Stimulated activated CD8-positive, alpha-beta memory T cell treated with anti-CD3 and anti-CD28 coated beads, Interleukin-7, amount 100 ng/mL, for 1 hour (primary cell): ENCODE results near the gene CYP4F8.
"Not testable (repeated sequence)": the region's sequence is repeated elsewhere in the genome, so short reads cannot be mapped to it uniquely, and the experiment has no call there.

Experiments
- DNase-seq, 2 donors: peaks; one replicate each; pipeline ENCODE4 v3.0.0-alpha.2; 2020; ENCODE audit warnings: low read depth in 2 of 2

The CYP4F8 gene

DNA sequence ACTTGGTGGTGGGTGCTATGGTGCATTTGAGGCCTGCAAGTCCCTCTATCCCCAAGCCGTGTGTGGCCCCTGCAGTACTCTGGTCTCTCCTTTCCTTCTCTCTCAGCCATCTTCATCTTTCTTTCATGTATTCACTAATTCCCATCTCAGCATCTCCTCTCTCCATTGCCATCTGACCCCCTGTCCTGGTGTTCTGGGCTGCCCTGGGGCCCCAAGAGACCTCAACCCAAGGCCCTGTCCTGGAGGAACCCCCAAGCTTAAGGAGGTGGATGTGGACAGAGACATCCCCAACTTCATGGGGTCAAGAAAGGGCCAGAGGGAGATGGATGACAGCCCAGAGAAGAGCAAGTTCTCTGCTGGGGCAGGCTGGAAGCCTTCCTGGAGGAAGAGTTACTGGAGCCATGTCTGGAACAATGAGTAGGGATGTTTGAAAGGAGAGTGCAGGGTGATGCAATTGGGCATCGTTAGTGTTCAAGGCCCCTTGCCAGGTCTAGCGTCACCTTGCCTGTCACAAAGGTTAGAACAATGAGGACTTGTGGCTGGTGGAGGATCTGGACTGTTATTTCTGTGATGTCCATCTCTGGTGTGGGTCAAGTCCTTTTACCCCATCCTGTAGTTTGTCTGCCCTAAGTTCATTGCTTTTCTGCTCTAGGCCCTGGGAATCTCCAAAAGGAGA is 29.2 kb downstream of the CYP4F8 start:
- DNase-seq: no peak

DNA sequence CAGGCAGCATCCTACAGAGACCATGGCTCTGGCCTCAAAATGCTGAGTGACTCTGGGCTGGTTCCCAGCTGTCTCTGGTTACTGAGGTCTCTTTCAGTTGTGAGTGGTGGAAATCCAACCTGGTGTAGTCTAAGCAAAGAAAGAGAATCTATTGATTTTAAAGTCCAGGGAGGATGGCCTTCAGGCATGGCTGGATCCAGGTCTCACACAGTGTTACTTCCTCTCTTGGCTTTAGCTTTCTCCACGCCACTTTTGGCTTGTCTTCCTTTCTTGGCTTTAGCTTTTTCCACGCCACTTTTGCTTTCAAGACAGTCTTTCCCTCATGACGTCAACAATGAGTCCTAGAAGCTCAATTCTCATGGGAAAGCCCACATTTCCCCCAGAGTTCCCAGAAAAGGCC is 29.8 kb downstream of the CYP4F8 start:
- no peak for DNase-seq

DNA sequence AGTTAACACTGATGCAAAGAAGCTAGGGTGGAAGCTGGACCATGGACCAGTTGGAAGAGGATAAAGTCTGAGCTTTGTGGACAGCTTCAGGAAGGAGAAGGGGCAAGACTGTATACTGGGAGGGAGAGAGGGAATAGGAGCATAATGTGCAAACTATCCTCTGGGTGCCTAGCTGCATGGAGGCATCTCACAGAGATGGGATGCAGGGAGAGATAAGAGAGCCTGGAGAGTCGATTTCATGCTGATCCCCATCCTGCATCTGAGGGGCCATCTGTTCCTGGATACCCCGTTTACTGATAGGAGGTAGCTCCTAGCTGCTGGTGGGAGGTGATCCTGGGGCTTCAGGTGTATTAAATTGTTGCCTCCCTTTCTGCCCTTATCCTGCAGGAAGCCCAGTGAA is 34.5 kb downstream of the CYP4F8 start:
- DNase-seq: no peak

DNA sequence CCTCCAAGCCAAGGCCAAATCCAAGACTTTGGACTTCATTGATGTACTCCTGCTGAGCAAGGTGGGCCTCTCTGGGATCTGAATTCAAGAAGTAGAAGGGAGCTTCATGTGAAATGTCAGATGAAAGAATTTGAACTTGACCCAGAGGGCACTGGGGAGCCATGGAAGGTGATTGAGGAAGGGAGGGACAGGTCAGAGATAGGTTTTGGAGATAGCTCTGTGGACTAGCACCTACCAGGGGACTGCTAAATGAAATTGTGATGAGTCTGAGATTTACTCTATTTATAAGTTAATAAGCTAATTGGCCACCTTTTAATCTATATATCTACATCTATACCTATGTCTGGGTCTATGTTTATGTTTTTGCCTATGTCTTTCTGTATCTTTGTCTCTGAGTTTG is 35.1 kb downstream of the CYP4F8 start:
- not testable (repeated sequence) for DNase-seq

GRCh38 chr19:15651791-15652190 is 36.8 kb downstream of the CYP4F8 start:
- DNase-seq: no peak

GRCh38 chr19:15652559-15653278 is 37.7 kb downstream of the CYP4F8 start:
- no peak for DNase-seq

- no peak for DNase-seq
These were observed 41.4 kb downstream of the CYP4F8 start for GRCh38 chr19:15656467-15656866.

DNA sequence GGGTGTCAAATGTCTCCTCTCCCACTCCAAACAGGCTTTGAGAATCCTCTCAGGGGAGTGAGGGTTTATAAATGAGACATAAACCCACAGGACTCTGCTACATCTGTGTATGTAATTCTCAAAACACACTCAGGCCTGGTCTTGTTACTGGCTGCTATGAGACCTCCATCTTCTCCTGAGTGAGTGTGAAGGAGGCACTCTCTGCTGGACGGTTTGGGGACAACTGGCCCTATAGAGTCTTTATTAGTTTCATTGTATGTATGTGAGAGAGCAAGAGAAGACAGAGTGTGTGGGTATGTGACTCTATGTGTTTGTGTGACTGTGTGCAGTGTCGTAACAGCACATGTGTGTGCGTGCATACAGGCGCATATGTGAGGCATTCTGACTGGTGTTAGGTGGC is 48.2 kb downstream of the CYP4F8 start:
- DNase-seq: no peak

GRCh38 chr19:15666186-15666585 is 51.2 kb downstream of the CYP4F8 start:
- DNase-seq: no peak

GRCh38 chr19:15666883-15667282 is 51.9 kb downstream of the CYP4F8 start:
- no peak for DNase-seq

- no peak for DNase-seq
These were observed 54.4 kb downstream of the CYP4F8 start for GRCh38 chr19:15669440-15669839.

DNA sequence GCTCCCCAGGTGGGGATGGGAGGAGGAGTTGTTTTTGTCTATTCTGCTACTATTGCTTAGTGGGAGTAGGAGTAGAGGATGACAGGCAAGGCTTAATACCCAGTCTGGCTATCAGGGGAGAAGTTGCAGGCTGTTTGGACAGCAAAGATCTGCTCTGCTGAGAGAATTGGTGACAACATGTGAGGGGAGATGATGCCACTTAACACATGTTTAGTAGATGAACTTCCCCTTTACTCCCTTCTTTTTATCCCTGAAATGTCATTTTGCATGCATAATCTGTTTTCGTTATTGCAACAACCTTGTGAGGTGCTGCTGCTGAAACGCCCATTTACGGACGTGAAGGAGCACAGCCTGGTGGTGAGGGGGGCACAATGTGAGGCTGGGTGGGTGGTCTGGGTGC is 54.9 kb downstream of the CYP4F8 start:
- no peak for DNase-seq

GRCh38 chr19:15671237-15671821 is 56.3 kb downstream of the CYP4F8 start:
- no peak for DNase-seq

DNA sequence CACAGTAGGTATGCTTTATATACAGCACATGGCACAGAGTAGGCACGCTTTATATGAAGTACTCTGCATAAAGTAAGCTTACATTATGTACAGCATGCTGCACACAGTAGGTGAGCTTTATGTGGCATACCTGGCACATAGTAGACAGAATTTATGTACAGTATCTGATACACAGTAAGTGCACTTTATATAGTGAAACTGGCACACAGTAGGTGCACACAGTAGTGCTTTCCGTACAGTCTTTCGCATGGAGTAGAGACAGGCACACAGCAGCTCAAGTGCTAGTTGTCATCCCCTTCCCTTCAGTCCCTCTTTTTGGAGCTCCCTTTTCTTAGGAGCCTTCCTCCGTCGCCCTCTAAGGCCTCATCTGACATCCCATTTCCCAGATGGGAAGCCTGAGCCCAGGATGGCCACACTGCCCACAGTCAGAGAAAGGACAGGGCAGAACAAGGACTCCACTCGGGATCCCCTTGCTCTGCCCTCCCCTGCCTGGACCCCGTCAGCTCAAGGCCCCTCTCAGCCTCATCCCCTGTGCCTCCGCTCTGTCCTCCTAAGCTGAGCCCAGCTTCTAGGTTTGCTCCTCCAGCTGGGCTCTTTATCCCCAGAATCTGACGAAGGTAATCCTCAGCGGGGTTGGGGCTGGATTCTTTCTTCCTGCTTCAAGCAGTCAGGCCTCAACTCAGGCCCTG is 57.0 kb downstream of the CYP4F8 start:
- DNase-seq: no peak

DNA sequence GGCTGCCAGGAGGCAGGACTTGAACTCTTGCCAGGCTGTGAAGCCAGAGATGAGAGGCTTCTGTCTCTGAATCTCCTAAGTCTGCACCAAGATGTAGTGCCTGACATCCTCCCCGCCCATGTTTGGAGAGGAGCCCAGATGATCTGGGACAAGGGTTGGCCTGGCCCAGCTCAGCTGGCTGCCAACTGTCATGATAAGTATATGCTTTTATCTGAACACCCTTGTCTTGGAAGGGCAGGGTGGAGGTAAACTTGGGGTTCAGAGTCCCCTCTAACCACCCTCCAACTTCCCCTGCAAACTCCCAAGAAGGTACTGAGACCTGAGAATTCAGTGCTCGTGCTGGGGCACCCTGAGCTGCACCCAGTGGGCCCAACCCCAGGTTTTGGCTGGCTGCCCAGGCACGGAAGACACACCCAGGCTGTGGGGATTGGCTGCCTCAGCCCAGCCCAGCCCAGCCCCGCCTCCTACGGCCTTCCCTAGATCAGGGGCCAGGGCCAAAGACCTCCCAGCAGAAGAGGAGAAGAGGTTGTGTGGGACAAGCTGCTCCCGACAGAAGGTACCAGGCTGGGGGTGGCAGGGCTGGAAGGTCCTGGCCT is 57.7 kb downstream of the CYP4F8 start, which contains the start of gene CYP4F12:
Gene CYP4F12 (plus strand): TSS at position 508 of the 596 bp plus-strand sequence. CDS start 443 bp downstream, outside the sequence.
- no peak for DNase-seq

DNA sequence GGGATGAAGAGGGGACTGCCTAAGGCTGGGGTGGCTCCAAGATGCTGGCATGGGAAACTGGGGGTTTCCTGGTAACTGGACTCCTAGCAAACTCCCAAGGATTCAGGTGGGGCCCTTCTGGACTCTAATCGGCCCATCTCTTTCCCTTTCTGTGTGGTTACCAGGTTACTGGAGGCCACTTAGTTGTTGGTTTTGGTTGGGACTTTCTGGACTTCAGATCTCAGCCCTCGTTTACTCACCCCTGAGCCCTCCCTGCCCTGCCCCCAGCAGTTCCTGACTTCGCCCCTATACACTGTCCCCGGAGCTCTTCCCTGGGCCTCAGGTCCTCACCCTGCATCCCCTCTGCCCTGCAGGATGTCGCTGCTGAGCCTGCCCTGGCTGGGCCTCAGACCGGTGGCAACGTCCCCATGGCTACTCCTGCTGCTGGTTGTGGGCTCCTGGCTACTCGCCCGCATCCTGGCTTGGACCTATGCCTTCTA is 58.2 kb downstream of the CYP4F8 start:
- DNase-seq: no peak

DNA sequence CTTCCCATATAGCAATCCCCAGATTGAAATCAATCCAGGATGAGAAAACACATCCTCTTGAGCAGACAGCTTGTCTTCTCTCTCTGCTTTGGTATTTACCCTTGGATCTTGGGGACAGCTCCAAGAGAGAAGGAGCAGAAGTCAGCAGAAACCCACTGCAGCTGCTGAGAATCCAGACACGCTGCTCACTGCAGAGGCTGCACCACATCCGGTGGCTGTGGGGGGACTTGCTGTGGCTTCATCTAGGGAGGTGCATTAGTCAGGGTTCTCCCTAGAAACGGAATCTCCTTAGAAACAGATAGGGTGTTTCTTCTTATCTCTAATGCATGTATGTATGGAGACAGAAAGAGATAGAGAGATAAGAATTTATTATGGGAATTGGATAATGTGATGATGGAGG is 60.5 kb downstream of the CYP4F8 start:
- DNase-seq: no peak

DNA sequence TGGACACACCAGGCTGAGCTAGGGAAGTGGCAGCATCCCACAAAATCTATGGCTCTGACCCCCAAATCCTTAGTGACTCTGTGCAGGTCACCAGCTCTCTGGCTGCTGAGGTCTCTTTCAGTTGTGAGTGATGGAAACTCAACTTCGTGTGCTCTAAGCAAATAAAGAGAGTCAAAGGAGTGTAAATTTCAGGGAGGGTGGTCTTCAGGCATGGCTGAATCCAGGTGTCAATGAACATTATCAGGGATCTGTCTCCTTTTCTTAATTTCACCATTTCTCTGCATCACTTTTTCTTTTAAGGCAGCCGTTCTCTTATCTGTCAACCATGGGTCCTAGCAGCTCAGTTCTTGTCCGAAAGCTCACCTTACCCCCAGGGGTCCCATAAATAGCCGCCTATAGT is 64.1 kb downstream of the CYP4F8 start:
- no peak for DNase-seq

GRCh38 chr19:15679865-15680264 is 64.8 kb downstream of the CYP4F8 start:
- not testable (repeated sequence) for DNase-seq
